Measurements from ENCODE around the gene TMX1.

GRCh38 chr14:51298895-51299294, 58.8 kb downstream of the TMX1 start:
- TF ChIP-seq CTCF (IDR thresholded peaks at IDR 0.05) (no peak), POLR2A (IDR thresholded peaks at IDR 0.05) (no peak)
